DOHH2 (cell line): ENCODE measurements around the gene TMEM9.

Source experiments
- CTCF ChIP-seq: fragments of 200-600 bp; sonication (generic); IDR thresholded peaks from one replicate; pipeline ENCODE4 v1.5.1; 2014; ENCODE audit warnings: antibody characterized with exemption, mild to moderate bottlenecking, low read depth, low read length; ENCODE audit not compliant: poor library complexity, severe bottlenecking
- EZH2phosphoT487 ChIP-seq: fragments of 200-600 bp; sonication (generic); IDR thresholded peaks from 2 replicates; pipeline ENCODE4 v1.6.1; 2017; ENCODE audit warnings: borderline replicate concordance, mild to moderate bottlenecking, antibody characterized with exemption, low read length, moderate library complexity, mixed read lengths

DNA sequence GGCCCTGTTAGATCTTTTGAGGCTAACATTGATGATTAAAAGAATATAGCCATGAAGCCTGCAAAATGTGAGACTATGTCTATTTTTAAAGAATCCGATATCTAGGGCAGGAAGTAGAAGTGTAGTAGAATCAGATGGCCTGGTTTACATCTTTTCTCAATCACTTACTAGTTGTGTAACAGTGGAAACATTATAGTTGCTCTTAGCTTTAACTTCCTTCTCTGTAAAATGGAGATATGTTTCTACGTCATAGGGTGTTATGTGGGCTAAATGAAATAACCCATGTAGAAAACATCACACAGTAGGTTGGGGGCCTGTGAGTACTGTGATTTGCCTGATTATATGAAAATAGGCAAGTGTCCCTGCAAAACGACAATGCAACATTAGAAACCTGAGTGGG is 31.9 kb upstream of the TMEM9 start:
- no peak for TF ChIP-seq CTCF
- no peak for TF ChIP-seq EZH2phosphoT487
